ENCODE results near the gene NXPH4.

Gene NXPH4

DNA sequence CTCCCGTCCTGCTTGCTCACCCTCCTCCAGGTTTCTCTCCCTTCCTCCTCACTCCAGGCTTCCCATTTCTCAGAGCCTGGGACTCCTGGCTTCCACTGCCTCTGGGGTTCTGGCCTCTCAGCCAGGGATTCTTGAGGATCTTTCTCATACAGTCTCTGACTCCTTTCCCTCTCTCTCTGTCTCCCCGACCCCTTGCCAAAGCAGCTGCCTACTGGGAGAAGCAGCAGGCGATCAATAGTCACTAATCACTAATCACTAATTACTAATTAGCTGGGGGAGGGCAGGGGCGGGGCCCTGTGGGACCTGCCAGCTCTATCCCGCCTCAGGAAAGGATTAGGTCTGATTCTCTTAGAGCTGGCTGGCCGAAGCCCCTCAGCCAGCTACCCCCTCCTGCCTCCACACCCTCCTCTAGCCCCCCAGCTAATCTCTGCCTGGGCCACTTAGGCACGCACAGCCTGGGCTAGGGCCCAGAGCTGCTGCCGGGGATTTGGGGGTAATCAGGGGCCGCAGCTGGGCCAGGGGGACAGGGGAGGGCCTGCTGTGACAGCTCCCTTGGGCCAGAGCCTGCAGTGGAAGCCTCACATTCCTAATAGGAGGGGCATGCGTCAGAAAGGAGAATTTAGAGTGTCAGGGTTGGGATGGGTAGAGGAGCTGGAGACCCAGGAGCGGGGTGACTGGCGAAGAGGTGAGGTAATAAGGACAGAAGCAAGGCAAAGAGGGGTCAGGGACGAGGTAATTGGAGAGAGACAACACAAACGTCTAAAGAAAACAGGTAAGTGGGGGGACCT lies 2.8 kb downstream of the NXPH4 start:
- DNase-seq (ENCODE audit: low read depth): no peak

- no peak for DNase-seq (ENCODE audit: low read depth)
Observed at GRCh38 chr12:57219993-57220754, 3.6 kb downstream of the NXPH4 start.

GRCh38 chr12:57220770-57221168 lies 4.2 kb downstream of the NXPH4 start:
- no peak for DNase-seq (ENCODE audit: low read depth)

GRCh38 chr12:57221169-57221917 lies 4.7 kb downstream of the NXPH4 start:
- DNase-seq (ENCODE audit: low read depth): no peak

GRCh38 chr12:57222286-57223190 lies 5.9 kb downstream of the NXPH4 start:
- no peak for DNase-seq (ENCODE audit: low read depth)

DNA sequence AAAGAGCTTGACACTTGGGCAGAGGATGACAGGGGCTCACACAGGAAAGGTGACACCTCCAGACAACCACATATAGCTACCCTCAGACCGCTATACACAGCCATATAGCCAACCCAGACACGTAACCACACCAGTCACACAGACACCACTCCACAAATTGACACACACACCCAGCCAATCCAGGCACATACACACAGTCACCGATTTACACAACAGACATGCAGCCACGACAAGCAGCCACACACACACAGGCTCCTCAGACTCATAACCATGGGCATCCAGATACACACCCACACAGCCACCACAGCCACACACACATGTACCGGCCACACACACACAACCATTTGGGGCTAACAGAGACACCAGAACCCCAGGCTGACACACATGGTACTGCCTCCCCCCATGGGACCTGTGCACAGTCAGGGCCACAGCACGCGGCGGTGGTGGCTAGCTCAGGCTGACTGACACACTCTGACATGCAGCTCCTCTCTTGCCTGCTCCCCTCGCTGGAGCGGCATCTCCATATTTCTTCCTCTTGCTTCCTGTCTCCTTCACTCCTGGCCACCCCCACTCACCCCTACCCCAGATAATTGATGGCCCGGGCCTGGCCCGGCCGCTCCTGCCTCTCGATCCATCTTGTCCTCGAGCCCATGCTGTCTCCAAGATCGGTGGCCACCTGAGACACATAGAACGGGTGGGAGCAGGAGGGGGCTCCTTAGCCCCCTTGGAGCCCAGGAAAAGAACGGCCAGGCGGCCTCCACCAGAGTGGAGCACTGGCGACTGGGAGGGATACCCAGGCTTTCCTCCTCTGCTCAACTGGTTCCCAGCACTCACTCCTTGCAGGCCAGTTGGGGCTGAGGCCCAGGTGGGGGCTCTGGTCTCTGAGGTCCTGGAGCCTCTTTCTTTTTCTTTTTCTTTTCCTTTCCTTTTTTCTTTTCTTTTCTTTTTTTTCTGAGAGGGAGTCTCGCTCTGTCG lies 6.9 kb downstream of the NXPH4 start:
- no peak for DNase-seq (ENCODE audit: low read depth)

- no peak for DNase-seq (ENCODE audit: low read depth)
Observed at GRCh38 chr12:57224278-57224972, 7.8 kb downstream of the NXPH4 start.

DNA sequence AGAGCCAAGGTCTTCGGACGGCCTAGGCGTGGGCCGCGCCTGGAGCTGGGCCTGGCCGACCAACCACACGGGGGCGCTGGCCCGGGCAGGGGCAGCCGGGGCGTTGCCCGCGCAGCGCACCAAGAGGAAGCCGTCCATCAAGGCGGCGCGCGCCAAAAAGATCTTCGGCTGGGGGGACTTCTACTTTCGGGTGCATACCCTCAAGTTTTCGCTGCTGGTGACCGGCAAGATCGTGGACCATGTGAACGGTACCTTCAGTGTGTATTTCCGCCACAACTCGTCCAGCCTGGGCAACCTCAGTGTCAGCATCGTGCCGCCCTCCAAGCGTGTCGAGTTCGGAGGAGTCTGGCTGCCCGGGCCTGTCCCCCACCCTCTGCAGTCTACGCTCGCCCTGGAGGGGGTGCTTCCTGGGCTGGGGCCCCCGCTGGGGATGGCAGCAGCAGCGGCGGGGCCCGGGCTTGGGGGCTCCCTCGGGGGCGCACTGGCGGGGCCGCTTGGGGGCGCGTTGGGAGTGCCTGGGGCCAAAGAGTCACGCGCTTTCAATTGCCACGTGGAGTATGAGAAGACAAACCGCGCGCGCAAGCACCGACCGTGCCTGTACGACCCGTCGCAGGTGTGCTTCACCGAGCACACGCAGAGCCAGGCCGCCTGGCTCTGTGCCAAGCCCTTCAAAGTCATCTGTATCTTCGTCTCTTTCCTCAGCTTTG lies 8.5 kb downstream of the NXPH4 start:
- DNase-seq (ENCODE audit: low read depth): no peak

- no peak for DNase-seq (ENCODE audit: low read depth)
Observed at GRCh38 chr12:57225680-57226210, 9.2 kb downstream of the NXPH4 start.

- DNase-seq (ENCODE audit: low read depth): no peak
Observed at GRCh38 chr12:57226588-57227314, 10.2 kb downstream of the NXPH4 start.

GRCh38 chr12:57227315-57228115 lies 10.9 kb downstream of the NXPH4 start:
- peak; percentile 31 for DNase-seq (ENCODE audit: low read depth)

- DNase-seq (ENCODE audit: low read depth): no peak
Observed at GRCh38 chr12:57229046-57229633, 12.5 kb downstream of the NXPH4 start.

DNA sequence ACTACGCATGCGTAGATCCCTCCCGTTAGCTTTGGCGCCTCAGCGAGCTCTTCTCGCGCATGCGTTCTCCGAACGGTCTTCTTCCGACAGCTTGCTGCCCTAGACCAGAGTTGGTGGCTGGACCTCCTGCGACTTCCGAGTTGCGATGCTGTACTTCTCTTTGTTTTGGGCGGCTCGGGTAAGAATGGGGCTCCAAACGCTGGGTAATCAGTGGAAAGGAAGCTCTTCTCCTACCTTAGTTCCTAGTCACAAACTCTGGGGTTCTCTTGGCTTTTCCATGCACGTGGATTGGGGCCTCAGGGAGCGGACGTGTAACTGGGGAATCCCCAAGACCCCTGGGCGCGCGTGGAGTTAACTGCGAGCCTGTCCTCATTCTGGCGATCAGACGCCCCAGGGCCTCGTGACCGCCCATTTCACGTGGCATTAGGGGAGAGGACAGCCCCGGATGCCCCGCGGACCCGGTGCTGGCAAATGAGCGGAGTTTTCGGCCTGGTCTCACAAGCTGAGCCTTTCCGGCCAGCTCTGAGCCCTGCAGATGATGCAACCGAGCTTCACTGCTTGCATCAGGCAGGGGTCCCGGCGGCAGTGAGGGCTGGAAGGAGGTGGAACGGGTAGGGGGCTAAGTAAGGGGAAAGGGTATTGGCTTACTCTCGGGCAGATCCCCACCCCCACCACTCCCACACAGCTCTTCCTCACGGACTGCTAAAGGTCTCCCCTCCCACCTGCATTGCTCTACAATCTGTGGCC lies 13.2 kb downstream of the NXPH4 start, which contains the start of gene SHMT2:
TSS of gene SHMT2 (plus strand) at position 78 of the 747 bp plus-strand sequence. CDS start at position 146, 68 bp downstream.
- DNase-seq (ENCODE audit: low read depth): peak; percentile 87

- DNase-seq (ENCODE audit: low read depth): no peak
Observed at GRCh38 chr12:57230381-57231155, 14.0 kb downstream of the NXPH4 start.
